M059J (cell line): ENCODE measurements around the gene SLC4A4. TPM values are rescaled to one million over a fixed set of nuclear protein-coding genes. Genes with fewer than 3 reads are reported as not detected.
A peak's percentile ranks its signal among the peaks of the same experiment; 100 is the strongest.

Source experiments
- DNase-seq: peaks from one replicate; pipeline ENCODE4 v3.0.0-alpha.2; 2012; ENCODE audit warnings: low read depth
- total RNA-seq: library from RNA; depleted of rRNA; stranded (reverse); fragments of >200 nt; shearing (Covaris generic); gene quantifications from 2 replicates; pipeline ENCODE4 v1.2.3, GENCODE V29; 2014

Gene SLC4A4
- total RNA-seq, 1 experiment from 2014 or later = 3.4 TPM

DNA sequence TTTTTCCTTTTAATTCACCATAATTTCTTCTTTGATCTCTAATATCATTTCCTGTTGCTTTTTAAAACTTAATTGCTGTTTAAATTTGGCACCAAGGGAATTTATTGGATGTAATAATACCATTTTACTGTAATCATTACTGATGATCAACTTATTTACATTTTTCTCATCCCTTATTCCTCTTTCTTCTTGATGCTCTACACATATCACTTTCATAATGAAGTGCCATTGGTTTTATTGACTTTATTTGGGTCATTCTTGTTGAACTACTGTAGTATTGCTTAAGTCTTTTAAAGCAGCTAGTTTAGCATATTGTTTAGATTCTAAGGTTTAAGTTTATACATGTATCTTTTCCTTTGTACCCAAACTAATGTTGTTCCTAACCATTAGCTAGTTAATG, 130.7 kb downstream of the SLC4A4 start:
- DNase-seq = no peak

DNA sequence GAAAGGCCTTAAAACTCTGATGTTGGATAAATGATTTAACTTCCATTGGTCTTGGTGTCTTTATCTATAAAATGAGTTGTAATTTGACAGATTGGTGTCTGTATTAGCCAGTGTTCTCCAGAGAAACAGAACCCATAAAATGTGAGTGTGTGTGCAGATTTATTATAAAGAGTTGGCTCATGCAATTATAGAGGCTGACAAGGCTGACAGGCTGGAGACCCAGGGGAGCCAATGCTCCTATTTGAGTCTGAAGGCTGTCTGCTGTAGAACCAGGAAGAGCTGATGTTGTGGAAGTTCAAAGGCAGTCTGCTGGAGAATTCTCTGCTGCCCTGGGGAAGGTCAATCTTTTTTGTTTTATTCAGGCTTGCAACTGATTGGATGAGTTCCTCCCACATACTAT, 131.7 kb downstream of the SLC4A4 start:
- no peak for DNase-seq

DNA sequence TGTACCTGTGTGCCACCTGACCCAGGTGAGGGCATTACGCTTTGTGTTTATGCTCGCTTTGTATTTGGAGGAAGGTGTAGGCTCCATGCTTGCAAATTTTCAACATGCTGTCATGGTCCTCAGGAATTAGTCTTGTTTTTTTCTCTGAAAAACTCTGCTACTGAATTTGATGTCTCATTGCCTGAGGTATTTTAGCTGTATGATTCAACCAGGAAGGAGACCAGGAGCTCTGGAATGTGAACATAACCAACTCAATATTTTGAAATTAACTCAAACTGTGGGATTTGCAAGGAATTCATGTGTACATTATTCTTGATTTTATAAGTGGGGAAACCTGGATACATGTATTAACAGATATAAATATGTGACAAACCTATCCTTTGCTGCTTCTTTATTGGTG, 134.1 kb downstream of the SLC4A4 start:
- DNase-seq = peak; percentile 73

DNA sequence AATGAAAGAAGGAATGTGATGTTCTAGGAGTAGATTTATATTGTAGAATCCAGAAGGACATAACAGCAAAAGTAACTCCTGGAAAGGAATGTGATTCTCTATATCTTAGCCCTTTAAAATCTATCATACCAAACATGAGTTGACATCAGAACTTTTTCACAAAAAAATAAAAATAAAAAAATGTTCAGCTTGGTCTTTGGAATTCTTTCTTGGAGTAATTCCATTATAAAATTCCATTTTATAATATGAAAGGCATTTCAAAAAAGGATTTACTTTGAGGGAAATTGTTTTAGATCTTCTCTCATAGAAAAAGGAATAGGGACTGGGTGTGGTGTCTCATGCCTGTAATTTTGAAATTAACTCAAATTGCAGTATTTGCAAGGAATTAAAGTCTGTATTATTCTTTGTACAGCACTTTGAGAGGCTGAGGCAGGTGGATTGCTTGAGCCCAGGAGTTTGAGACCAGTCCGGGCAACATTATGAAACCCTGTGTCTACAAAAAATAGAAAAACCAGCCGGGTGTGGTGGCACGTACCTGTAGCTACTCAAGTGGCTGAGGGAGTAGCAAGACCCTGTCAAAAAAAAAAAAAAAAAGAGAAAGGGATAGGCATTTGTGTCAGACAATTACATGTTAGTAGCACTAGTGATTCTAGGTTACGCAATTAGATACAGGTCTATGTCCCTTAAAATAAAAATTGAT, 134.9 kb downstream of the SLC4A4 start:
- no peak for DNase-seq

DNA sequence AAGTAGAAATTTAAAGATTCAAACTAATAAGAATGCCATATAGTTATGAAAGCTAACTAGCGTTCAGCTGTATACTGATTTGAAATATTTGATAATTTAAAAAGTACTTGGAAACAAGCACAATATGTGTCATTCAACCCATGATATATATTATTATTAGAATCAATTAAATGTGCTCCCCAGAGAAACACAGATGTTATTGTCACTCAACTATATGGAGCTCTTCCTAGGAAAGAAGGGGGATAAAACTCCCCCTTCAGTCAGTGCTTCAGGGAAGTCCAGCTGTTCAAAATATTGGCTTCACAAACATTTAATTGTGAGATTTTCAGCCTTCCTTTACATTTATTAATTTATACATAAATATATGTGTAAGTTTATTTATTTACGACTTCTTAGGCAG, 135.9 kb downstream of the SLC4A4 start:
- no peak for DNase-seq

DNA sequence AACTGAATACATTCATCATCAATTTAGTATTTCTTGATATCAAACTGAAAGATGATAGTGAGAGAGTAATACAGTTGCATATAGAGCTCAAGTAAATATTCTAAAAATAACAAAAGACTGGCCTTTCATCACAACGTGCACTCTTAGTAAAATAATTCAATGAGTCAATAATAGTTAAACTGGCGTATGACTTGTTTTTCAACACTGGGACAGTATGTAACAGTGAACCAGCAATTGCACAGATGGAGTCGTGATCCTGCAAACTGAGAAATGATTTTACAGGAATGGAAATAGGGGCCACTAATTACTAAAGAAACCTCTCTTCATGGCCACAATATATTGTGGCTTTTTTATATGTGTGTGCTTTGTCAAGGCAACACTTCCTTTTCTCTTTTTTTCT, 137.4 kb downstream of the SLC4A4 start:
- no peak for DNase-seq

DNA sequence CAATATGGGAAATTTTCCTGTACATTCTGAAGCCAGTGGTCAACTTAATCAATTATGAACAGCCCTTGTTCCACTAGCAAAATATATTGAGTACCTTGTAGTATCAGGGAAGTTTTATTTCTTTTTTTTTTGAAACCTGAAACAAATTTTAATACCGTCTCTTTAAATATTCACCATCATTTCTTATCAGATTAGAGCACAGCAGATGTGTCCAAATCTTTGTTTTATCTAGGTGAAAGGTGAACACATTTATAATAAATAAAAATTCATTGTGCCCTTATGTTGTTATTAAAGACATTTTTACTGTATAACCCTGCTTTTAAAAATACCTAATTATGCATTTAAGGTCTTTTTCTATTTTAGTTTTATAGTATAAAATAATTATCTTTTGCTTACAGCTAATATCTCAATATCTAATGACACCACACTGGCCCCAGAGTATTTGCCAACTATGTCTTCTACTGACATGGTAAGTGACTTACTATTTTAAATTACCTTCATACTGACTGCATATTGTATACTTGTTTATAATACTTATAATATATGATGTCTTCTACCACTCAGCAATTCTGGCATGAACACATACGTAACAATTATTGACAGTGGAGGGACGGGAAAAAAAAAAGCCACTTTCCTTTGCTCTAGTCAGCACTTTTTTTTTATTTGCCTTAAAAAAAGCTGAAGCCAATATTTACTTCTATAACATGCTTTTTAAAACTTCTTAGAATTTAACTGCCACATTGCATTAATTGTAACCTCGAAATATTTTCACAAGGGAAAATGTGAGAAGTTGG, 147.9 kb downstream of the SLC4A4 start:
- DNase-seq = no peak

DNA sequence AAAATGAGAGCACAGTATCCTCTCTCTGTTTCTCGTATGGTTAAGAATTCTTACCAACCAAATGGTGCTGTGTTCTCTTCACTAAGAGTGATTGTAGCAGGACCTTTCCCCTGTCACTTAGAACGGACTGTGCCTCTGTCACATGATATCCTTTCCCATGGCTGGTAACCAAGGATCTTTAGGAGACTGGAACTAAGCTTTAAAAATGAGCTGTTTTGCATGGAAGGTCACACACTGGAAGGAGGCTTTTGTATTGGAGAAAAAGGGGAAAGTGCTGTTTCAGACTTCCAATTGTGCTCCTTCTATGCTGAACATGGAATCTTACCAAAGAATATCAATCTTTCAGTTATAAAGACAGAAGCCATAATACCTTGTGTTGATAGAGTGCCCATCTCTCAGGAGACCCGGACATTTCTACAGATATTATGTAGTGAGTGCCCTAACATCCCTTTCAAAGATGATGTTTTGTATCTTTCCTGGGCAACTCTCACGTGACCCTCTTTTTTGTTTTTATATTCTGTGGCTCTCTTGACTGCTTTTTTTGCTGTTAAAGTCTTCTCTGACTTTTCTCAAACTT, 148.6 kb downstream of the SLC4A4 start:
- DNase-seq = no peak

DNA sequence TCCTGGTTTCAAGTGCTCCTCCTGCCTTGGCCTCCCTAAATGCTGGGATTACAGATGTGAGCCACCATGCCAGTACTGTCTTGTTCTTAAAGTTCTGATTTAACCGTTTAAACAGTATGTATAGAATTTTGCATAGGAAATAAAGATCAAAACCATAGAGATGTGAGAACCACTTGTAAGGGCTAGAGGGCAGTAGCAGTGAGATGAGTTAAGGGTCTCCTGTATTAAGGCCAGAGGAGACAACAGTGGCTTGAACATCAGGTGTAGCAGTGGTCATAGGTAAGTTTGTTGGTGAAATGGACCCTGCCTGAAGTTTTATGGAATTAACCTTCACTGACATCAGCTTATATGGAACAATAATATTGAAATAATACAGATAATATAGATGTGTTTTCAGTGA, 155.7 kb downstream of the SLC4A4 start:
- no peak for DNase-seq

DNA sequence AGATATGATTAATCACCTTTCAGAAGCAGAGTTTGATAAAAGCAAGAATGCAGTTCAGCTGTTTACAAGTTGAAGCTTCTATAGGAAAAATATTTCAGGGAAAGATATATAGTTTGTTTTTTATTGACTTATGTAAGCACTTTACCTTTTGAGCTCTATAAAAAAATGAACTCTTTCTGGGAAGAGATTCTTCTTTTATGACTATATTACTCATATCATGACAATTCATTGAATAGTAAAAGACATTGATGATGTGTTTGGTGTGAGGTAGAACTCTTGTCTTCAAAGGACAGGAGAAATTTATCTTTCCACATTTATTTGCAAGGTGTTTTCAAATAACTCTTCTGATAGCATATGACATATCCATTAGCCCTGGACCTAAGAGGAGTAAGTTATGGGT, 156.6 kb downstream of the SLC4A4 start:
- DNase-seq = no peak

DNA sequence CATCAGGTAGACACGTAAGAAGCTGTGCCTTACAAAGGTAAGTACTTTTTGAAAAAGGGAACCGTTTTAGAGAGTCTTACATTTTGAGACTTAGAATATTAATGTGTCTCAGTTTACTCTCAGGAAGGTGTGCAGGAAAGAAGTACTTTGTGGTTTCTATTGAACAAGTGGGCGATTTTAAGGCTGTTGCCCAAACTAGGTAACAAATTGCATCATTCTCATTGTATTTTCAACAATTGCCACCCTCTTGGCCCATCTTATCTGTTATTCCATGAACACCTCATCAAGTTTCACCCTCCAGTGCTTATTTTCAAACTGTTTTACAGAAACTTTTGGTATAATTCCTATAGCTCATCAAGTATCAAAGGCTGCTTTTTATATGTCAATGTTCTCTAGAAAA, 158.3 kb downstream of the SLC4A4 start:
- no peak for DNase-seq

DNA sequence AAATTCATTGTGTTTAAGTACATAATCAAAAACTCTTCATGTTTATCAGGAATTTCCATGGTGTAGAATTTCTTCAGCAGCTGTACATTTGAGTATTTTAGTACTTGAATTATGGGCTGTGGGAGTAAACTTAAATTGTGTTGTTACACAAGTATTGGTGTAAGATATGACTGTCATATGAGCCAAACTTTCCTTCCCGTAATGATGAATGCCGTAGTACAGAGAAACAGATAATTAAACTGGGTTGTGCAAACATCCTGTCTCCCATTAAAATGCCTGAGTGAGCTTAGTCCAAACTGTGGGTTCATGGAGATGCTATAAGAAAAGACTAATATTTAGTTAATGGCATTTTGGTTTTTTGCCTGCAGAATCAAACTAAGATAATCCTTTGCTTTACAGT, 159.2 kb downstream of the SLC4A4 start:
- DNase-seq = peak; percentile 58

DNA sequence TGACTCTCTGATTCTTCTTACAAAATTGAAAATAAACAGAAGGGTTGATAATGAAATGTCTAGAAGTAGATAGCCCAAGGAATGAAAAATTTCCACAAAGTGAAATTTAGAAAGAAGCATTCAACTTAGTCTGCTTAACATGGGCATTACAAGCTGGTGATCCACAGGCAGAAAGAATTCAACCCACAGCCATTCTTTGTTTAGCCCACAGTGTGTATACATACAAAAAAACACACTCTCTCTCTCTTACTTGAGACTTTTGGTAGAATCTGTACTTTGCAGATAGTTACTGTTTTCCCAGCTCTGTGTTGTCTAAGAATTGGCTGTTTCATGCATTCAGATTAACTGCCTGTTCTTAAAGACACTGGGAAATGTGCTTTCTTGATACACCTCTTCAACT, 159.8 kb downstream of the SLC4A4 start:
- no peak for DNase-seq

DNA sequence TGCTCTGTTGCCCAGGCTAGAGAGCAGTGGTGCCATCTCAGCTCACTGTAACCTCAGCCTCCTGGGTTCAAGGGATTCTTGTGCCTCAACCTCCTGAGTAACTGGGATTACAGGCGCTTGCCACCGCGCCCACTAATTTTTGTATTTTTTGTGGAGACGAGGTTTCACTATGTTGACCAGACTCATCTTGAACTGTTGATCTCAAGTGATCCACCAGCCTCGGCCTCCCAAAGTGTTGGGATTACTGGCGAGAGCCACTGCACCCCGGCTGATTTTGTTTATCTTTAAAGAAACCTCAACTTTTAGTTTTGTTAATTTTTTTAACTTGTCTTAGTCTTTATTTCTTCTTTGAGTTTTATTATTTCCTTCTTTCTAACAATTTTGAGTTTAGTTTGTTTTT, 163.2 kb downstream of the SLC4A4 start:
- no peak for DNase-seq

DNA sequence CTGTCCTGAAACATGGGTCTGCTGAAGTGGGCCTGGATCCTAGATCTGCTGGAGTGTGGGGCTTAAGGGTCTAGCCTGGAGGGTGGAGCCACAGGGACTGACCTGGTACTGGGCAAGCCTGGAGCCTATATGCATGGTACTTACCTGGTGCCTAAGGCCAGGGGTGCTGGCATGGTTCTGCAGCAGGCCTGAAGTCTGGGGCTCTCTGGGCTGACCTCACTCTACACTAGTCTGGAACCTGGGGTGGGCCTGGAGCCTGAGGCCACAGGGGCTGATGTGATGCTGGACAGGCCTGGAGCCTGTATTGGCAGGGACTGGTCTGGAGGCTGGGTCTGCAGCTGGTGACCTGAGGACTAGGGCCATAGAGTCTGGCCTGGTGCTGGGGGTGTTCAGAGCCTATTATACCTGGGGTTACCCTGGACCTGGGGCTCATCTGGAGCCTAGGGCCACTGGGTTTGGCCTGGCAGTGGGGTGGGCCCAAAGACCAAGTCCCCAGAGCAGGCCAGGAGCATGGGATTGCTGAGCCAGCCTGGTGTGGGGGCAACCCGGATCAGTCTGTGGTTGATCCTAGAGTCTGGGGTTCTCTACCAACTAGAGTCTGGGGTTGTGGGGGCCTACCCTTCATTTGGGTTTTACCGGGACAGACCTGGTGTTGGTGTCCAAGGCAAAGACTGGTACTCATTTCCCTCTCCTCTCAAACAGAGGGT, 179.6 kb downstream of the SLC4A4 start:
- no peak for DNase-seq

DNA sequence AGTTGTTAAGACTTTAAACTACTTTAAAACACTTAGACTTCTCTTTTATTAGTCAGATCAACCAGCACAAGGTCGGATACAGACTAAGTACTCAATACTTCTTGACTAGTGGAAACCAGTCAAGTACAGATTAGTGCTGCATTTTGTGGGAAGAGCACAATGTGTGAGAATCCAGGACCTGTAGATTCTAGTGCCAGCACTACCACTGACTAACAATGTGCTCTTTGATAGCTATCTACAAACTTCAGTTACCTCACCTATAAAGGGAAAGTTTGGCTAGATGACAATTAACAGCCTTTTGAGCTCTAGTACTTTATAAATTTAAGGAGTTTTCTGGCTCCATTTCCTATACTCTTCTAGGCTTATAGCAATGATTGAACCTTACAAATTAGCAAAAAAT, 181.5 kb downstream of the SLC4A4 start:
- no peak for DNase-seq

DNA sequence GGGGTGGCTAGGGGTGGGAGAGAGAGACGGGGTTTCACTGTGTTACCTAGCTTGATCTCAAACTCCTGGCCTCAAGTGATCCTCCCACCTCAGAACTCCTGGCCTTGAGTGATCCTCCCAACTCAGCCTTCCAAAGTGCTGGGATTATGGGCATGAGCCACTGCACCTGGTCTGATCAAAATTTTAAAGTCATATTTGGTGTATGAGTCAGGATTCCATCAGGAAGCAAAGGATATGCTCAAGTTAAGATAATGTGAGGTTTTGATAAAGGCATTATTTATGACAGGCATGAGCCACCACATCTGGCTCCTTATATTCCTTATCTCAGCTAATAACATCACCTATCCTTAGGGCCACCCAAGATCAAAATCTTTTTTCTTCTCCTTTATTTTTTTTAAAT, 182.0 kb downstream of the SLC4A4 start:
- no peak for DNase-seq

DNA sequence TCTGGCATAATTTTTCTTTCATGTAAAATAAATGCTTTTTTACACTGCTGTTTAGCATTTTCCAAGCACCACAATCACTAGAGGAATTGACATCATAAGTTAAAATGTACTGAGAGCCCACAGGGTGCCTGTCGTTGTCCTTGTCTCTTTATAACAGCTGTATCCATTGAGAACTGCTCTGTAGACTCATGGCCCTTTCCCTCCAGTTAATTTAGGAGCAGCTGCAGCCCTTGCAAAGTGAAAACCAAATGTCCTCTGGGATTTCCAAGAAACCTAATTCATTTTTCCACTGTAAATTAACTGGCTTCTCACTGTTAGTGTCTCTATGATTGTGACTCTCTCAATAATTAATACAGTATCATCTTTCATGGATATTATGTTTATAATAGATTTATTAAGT, 185.9 kb downstream of the SLC4A4 start:
- DNase-seq = no peak

DNA sequence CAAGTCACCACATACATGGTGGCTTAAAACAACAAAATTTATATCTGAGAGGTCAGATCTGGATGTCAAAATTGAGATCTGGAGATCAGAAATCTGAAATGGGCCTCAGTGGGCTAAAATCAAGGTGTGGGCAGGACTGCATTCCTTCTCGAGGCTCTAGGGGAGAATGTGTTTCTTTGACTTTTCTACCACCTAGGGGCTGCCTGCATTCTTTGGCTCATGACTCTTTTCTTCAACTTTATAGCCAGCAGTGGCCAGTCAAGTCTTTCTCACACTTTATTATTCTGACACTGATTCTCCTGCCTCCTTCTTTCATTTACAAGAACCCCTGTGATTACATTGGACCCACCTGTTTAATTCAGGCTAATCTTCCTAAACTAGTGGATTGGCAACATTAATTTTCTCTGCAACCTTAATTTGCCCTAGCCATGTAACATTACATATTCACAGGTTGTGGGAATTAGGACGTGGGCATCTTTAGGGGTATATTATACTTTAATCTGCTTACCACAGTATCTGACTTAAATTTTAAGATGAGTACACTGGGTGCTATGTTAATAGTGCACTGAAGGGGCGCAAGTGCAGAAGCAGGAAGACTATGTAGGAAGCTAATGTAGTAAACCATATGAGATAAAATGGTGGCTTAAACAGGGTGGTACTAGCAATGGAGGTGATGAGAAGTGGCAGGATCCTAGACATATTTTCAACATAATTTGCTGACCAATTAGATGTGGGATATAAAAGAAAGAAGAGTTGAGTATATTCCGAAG, 188.0 kb downstream of the SLC4A4 start:
- DNase-seq = peak; percentile 12

DNA sequence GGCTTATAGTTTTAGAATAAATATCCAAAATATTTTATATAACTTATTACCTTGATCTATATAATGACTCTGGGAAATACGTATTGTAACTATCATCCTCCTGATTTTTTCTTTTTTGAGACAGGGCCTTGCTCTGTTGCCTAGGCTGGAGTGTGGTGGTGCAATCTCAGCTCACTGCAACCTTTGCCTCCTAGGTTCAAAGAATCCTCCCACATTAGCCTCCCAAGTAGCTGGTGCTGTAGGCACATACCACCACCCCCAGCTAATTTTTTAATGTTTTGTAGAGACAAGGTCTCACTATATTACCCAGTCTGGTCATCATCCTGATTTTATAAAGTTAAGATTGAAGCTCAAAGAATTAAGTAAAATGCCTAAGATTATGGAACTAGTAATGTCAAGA, 193.6 kb downstream of the SLC4A4 start:
- DNase-seq = no peak

DNA sequence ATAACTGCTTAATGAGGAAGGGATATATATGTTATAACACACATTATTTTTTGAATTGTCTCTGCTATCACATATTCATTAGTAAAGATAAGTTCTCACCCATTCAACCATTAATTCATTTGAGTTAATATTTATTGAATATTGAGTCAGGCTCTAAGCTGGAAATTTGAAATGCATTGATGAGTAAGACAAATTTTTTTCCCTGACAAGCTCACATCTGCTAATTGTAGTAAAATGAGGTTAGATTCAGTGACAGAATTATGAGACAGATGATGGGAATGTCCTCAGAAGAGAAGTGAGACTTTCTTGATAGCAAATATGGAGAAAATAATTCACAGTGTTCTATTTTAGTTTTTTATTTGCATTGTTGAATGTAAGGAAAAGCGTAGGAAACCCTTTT, 194.3 kb downstream of the SLC4A4 start:
- no peak for DNase-seq

DNA sequence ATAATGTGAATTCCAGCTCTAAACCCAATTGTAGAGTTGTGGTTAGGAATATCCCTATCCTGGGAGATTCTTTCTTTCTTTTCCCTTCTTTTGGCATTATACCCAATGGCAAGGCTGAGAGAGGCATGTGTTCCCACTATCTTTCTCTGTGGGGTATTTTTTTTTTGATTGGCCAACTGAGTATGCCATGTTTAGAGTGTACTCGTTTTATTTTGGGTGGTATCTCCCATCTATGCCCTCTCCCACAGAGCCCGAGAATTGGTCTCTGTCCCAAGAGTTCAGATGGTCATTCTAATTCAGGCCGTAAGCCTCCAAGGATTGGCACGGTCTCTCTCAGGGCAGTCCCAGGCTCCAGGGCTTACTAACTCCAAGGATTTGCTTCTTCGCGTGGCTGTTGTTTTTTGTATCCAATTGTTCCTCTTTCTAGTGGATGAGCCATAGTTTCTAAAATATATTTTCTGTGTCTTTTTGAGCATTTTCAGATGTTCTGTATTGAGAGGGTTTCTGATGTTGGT, 198.8 kb downstream of the SLC4A4 start:
- no peak for DNase-seq
